Activated CD4-positive, CD25-positive, alpha-beta regulatory T cell treated with anti-CD3 and anti-CD28 coated beads, Interleukin-2, amount 50 U/mL, for 72 hours (primary cell): ENCODE results near the gene CD109.
"Not testable (repeated sequence)": the region's sequence is repeated elsewhere in the genome, so short reads cannot be mapped to it uniquely, and the experiment has no call there.

Experiments
- DNase-seq: peaks from one replicate; pipeline ENCODE4 v3.0.0; 2021

CD109 gene

GRCh38 chr6:73695619-73696421 is at the start of gene CD109:
Gene CD109 (plus strand): TSS chr6:73696203. CDS start chr6:73696216, 13 bp downstream.
- peak; percentile 59 for DNase-seq

- DNase-seq, result no peak
Observed at GRCh38 chr6:73648166-73648565, 47.8 kb upstream of the CD109 start.

- DNase-seq, result no peak
Observed at GRCh38 chr6:73649783-73650182, 46.2 kb upstream of the CD109 start.

GRCh38 chr6:73652637-73653570 is 43.1 kb upstream of the CD109 start:
- peak; percentile 59 for DNase-seq

- DNase-seq, result peak; percentile 80
Observed at GRCh38 chr6:73653571-73654424, 42.2 kb upstream of the CD109 start, which contains the start of gene SLC17A5. Gene SLC17A5 (minus strand): TSS chr6:73653992. CDS start chr6:73653886, 106 bp downstream.

GRCh38 chr6:73655341-73655917 is 40.6 kb upstream of the CD109 start:
- no peak for DNase-seq

GRCh38 chr6:73656531-73657145 is 39.4 kb upstream of the CD109 start:
- DNase-seq, result no peak

- DNase-seq, result no peak
Observed at GRCh38 chr6:73657201-73657600, 38.8 kb upstream of the CD109 start.

- DNase-seq, result no peak
Observed at GRCh38 chr6:73664701-73665100, 31.3 kb upstream of the CD109 start.

GRCh38 chr6:73665686-73666319 is 30.2 kb upstream of the CD109 start:
- DNase-seq, result no peak

- DNase-seq, result no peak
Observed at GRCh38 chr6:73666393-73666792, 29.6 kb upstream of the CD109 start.

GRCh38 chr6:73667798-73668197 is 28.2 kb upstream of the CD109 start:
- DNase-seq, result no peak

- no peak for DNase-seq
Observed at GRCh38 chr6:73669005-73669404, 27.0 kb upstream of the CD109 start.

GRCh38 chr6:73671911-73672685 is 23.9 kb upstream of the CD109 start:
- DNase-seq, result no peak

- DNase-seq, result peak; percentile 73
Observed at GRCh38 chr6:73675466-73676098, 20.4 kb upstream of the CD109 start.

- DNase-seq, result no peak
Observed at GRCh38 chr6:73679009-73679408, 17.0 kb upstream of the CD109 start.

- not testable (repeated sequence) for DNase-seq
Observed at GRCh38 chr6:73679846-73680245, 16.2 kb upstream of the CD109 start.

- DNase-seq, result no peak
Observed at GRCh38 chr6:73680289-73680918, 15.6 kb upstream of the CD109 start.

- not testable (repeated sequence) for DNase-seq
Observed at GRCh38 chr6:73683574-73683973, 12.4 kb upstream of the CD109 start.
